ENCODE measurements around the gene CST3.
"Not testable (repeated sequence)": the region's sequence is repeated elsewhere in the genome, so short reads cannot be mapped to it uniquely, and the experiment has no call there.

Gene CST3

DNA sequence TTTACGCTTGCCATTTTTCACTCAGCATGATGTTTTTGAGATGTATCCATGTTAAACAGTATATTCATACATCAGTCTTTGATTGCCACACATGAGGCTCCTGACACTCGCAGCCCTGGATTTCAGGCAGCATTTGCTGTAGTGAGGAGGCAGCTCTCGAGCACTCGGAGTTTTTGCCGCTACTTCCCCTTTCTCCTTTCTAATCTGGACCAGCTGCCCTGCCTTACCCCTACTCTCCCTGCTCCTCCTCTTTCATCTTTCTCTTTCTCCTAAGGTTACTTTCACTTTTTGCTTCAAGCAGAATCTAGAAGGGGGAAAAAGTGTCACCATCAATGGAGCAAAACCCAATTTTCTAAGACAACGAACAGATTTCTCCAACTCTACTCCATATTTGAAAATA is 5.9 kb upstream of the CST3 start:
- DNase-seq (ENCODE audit: low spot score) = no peak

DNA sequence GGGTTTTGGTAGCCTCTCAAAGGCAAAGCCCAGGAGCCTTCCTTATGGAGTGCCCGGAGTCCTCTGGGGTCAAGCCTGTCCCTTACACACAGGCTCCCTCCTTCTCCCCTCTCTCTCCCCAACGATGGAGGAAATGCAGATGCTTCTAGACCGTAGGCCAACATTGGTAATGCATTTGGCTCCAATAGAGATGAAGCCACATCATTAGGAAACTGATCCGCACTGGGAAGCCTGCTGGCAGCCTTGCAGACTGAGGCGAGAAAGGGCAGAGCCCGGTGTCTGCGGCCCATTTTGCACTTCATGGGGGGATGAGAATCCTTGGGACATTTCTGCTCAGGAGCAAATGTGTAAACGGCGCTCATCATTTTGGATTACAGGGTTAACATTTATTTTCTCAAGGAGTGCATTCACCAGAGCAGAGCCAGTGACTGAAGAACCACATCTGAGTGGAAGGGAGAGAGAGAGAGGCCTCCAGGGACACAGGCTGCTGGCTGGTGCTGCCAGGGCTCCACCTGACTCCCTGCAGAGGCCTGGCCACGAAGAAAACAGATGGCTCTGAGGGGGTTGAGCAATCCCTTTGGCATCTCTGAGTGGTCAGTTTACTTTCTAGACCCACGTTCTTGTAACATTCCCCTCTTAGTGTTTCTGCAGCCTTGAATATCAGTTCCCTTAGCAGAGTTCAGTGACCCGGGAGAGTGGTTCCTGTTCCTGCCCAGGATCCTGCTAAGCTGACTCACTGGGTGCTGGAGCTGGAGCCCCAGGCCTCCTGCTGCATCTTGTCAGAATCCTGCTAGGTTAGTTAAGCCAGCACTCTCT is 4.4 kb upstream of the CST3 start:
- no peak for DNase-seq (ENCODE audit: low spot score)

DNA sequence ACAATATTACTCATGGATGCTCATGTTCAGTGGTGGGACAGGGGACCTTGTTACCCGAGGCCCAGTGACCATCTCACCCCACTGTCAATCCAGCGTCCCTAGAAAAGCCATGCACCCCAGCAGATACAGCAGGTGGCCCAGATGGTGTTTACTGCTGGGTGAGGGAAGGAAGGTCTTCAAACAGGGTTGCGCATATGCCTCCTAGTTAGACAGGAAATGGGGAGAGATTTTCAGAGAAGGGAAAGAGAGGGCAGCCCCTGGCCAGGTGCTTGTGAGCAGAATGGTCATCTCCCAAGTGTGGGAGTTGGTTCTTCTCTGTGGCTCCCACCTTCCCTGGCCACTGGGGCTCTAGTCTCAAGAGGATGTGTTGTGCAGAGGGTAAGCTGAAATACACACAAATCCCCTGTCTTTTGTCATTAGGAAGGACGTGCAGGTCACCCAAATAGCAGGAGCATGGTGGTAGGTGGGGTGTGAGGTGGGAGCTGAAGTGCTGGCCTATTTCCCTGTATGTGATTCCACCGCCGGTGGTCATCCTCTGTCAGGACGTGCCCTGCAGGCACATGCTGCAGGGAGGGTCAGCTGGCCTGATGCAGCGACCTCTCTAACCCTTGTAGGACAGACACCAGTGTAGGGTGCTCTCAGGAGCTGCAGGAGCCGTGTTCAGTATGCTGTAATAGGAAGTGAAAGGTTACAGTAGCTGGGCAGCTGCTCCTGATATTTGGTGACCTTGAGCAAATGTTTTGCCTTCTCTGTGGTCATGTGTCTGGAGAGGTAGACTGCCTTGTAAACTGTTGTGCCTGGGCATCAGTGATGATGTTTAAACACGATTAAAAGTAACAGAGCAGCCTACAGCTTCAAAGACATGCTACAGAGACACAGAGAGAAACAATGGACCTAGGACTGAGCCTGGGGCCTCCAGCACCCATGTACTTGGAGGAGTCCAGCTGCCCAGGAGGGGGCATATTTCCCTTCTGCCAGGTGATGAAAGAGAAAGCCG is 3.2 kb upstream of the CST3 start:
- DNase-seq (ENCODE audit: low spot score) = no peak

DNA sequence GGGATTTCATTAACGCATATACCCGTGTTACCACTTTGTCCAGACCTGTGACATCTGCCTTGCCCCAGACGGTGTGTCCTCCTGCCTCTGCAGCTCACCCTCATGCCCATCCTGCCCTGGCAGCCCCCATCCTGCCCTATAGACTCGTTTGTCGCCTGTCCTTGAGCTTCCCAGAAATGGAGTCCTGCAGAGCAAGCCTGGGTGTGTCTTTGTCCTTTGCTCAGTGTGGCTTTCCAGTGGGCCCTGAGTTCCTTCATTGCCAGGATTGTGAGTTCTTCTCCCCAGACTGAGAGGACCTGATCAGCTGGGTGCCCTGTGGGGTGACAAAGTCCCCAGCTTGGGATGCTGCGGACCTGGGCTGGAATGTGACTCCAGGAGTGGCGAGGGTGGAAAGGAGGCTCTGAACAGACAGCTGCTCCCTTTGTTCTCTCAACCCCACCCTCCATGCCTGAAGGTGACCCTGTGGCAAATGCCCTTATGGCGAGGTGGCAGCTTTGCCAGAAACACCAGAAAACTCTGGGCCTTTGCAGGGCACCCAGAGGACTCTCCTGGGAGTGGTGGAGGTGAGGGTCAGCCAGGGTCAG is 2.4 kb upstream of the CST3 start:
- no peak for DNase-seq (ENCODE audit: low spot score)

DNA sequence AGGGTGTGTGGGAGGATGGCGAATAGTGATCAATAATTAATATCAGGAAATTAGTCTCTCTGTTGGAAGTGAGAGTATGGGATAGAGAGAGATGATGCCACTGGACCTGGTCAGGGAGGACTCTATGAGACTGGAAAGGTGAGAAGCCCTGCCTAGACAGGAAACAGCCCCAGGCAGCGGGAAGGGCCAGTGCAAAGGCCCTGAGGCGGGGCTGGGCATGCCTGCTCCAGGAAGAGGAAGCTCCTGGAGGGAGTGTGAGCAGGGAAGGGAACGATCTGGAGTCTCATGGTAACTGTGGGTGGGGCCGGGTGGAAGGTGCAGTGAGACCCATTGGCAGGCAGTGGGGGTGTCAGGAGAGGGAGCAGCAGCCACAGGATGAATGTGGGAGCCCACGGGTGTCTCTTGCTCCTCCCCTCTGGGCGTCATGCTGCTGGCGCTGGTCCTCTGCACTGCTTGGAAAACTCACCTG is 1.8 kb upstream of the CST3 start:
- DNase-seq (ENCODE audit: low spot score) = no peak

DNA sequence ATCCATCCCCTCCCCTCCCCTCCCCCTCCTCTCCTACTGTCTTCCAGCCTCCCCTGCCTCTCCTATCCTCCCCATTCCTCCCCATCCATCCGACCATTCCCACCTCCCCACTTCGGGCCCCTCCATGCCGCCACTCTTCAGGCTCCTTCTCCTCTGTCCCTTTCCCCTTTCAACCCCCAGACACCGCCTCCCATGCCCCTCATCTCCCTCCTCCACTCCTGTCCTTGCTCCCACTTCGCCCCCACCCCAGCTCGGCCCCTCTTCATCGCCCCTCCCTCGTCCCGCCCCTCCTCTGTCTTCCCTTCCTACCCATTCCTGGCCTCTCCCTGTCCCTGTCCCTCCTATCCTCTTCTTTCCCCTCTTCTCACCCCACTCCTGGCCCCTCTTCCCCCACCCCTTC is 554 bp upstream of the CST3 start:
- no peak for DNase-seq (ENCODE audit: low spot score)

DNA sequence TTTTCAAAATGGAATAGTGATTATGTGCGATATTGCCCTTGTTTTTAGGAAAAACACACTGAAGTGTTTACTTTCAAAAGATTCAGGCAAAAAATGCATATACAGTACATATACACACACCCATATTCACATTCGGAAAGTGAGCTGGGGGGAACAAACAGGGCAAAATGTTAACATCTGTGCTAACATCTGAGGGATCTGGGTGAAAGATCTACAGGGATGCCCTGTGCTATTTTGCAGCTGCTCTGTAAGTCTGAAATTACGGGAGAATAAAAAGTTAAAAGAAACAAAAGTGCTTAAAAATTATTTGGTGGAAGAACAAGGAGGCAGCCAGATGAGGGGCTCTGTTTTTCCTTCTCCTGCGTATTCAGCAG is 860 bp downstream of the CST3 start:
- no peak for DNase-seq (ENCODE audit: low spot score)

DNA sequence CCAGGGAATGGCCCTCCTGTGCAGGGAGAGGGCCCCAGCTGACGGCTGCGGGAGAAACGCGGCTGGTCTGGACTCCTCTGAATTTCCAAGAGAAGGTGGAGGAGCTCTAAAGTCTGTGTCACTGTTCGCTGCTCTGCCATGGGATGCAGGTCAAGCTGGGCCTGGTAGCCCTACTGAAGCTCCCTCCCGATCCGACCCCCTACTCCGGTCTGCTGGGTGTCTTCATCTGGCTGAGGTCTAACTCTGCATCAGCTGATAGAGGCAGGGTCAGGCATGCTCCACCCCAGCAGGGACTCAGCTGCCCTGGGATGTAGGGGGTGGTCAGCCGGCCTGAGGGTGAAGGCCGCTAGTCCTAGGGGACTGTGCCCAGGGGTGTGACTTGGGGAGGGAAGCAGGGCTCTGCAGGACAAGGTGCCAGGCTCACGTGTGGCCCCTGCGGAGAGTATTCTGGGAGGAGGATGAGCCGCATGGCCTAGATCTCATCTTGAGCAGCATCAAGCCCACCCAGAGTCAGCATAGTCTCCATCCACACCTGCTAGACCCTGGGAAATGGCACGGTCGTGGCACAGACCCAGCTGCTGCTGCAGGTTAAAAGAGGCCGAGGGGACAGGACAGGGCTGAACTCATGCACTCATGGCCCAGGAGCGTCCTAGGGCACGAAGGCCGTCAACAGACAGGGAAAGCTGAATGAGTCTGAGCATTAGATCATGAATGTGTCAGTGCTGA is 1.4 kb downstream of the CST3 start:
- no peak for DNase-seq (ENCODE audit: low spot score)

DNA sequence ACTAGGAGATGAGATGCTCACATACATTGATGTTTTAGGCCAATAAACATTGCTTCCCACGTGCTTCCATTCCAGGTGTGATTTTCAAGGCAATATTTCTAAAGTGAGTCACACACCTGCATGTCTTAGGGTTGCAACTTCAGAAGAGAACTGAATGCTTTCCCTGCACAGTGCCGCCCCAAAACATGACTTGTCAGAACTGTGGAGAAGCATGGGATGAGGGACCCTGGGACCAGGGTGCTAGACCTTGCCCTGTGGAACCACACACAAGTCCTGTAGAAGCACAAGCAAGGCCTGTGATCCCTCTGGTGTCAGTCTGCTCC is 2.0 kb downstream of the CST3 start:
- DNase-seq (ENCODE audit: low spot score) = not testable (repeated sequence)

DNA sequence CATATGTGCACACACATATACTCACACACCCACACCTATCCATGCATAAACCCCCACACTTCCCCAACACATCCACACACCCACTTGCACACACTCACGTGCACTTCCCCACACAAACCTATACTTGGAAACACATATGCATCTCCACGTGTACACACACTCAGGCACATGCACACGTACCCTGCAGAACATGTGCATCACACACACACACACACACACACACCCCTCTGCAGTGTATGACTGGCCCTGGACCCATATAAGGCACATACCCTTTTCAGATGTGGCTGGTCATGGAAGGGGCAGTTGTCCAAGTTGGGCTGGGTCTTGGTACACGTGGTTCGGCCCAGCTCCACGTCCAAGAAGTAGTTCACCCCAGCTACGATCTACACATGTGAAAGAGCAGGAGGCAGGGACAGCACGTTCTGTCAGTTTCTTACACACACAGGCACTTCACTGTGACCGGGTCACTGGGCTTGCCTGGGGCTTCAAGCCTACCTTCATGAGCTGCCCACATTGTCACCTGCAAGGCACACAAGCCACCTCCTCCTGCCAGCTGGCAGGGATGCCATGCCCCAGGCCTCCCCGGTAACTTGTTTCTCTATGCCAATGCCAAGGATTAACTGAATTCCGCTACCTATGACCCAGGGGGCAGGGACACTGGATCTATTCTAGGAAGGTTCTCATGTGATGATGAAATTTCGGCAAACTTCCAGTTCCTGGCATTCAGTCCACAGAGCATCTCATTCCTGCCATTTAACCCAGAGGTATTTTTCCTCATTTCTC is 2.6 kb downstream of the CST3 start:
- DNase-seq (ENCODE audit: low spot score) = no peak

DNA sequence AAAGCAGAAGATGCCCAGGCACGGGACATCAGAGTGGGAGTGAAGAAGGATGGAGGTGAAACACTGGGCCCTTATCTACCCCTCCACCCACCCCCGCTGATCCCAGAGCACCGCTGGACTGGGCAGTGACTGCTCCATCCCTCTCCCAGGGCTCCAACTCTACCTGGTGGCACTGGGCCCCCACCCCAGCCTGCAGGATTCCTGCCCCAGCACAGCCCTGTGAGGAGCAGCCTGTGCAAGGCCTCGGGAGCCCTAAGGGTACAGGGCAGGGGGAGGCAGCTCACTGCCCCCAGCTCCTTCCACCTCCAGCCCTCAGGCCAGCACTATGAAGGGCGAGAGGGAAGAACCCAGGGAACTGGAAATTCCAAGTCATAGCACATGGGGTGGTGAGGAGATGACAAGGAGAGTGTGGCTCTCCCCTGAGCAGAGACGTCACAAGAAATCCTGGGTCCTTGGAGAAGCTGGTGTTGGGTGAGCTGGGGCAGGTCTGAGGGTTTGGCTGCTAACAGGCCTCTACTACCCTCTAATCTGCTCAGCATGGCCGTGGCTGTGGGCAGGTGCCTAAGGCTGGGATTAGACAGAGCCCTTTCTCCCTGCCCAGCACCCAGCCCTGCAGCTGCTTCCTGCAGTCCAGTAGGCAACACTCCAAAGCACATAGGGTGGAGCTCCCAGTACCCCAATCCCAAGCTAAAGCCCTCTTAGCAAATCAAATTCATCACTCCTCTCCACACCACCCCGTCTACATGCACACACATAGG is 3.5 kb downstream of the CST3 start:
- DNase-seq (ENCODE audit: low spot score) = no peak

DNA sequence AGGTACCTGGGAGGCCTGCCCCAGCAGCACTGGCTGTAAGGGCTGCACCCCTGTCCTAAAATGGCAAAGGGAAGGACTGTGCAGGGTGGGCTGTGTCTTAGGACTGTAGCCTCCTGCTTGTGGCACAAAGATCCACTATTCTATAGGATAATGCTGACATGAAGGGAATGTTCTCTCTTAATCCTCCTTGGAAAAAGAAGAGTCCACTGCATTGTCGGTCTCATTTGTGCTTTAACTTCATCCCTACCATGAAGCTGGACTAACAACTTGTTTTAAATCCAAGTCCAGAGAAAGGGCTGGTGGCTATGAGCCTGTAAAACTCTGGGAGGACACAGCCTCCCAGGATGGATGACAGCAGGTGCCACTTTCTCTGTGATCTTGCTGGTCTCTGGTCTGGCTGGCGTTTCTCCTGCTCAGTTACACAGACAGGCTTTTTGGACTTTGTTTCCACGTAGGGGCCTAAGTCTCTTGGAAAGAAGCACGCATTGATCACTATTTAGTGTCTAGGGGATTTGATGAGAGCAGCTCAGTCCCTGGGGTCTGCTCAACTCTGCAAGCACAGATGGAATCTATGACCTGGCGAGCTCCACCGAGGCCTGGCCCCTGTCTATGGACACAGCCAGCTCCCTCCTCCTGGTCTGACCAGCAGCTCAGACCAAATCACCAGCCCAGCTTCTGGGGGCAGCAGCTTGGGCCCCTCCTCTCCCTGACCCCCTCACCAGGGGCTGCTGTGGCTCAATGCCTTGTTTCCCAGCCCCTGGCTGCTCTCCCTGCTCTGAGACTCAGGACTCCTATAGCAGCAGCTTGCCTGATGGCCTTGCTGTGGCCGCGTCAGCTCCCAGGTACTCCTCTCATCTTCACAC is 4.8 kb downstream of the CST3 start:
- DNase-seq (ENCODE audit: low spot score) = no peak

DNA sequence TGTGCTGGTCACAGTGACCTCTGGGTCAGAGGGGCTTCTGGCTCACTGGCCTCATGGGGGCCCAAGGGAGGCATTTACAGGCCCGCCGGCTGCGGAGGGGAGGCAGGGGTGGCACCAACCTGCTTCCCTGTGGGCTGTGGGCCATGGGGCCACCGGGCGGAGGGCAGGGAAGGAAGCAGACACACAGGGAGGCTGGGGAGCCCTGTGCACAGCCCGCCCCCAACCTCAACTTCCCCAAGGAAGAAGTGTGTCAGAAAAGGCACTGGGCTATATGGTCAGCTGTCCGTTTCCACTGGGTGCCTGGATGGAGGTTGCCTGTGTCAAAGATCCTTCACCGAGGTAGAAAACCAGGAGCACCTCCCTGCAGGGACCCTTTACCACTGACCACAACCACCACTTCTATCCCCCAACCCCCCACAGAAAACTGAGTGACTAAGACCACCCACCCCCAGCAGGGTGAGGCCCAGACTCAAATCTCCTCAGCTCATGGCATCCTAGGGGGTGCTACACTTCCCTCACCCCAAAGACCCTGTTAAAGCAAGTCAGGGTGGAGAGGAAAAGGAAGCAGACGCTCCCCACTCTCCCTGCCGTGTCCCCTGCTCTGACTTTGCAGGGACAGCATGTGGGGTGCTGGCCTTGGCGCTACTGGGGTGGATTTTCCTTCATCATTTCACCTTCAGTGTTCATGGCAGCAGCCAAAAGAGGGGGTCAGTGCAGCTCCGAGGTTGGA is 5.6 kb downstream of the CST3 start:
- DNase-seq (ENCODE audit: low spot score) = no peak

DNA sequence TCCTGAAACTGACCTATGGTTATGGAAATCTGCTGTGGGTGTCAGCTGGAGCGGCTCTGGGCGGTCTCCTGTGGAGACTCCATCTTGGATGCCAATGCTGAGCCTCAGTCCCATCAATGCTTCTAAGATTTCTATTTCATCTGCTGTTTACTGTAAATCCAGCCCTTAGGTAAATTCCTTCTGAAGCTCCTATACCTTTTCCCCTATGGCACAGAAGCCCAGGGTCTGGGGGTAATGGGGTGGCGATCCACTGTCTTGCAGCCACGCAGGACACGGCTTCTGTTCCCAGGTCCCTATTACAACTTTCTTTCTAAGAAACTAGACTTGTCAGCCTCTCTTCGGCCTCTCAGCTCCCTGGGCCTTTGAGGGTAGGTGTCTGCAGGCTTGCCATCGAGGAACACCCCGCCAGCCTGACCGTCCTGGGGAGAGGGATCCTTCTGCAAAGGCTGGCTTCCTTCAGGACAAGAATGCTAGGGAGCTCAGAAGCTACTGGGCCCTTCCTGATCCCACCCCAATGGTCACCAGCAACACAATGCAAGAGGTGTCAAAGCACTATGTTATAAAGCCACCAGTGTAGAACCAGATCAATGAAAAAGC is 6.4 kb downstream of the CST3 start:
- DNase-seq (ENCODE audit: low spot score) = no peak

DNA sequence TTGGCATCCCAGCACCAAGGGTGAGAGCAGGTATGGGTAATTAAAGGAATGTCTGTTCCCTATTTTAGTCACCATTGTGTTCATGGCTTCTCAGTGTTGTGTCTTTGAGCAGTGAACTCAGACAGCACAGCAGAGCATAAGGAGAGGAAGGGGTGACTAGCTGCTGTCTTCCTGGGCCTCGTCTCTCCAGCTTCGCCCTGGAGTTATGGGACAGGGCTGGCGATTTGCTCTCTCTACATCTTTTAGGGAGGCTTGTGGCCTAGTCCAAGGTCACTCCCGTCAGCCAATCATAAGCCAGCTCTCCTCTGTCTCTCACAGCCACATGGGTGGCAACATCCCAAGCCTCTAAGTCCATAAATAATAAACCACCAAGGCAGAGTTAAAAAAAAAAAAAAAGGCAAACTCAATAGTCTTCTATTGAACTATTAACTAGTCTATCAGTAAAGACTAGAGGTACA is 7.3 kb downstream of the CST3 start:
- no peak for DNase-seq (ENCODE audit: low spot score)

DNA sequence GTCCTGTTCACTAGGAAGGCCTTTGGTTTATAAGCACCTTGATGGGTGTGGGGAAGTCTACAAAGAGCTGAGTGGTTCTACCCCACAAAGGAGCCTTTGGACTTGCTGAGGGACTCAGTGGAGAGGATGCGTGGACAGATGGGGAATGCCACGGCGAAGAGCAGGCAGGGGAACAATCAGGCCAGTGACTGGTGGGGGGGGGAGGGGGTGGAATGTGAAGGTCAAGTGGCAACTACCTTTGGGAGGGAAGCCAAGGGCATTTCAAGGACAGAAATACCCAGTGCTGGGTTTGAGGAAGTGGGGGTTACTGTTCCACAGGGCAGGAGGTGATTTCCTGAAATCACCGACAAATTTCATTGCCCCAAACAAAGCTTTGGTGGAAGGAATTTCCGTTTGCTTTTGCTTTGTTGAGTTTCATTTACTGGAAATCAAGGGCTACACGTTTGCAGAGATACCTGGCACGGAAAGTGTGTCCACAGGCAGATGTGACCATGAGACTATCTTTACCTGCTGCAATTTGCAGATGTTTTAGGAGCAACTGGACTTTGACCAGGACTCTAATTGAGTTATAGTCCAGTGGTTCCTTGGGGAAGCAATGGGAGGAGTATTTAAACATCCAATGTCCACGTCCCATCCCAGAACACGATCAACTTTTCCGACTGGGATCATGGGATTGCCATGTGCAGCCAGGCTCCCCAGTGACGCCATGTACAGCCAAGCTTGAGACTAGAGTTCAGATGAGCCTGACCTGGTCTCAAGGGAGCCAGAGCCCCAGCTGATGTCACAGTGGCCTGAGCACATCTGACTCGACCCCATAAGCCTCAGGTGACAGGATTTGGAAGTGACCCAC is 8.0 kb downstream of the CST3 start:
- DNase-seq (ENCODE audit: low spot score) = no peak

DNA sequence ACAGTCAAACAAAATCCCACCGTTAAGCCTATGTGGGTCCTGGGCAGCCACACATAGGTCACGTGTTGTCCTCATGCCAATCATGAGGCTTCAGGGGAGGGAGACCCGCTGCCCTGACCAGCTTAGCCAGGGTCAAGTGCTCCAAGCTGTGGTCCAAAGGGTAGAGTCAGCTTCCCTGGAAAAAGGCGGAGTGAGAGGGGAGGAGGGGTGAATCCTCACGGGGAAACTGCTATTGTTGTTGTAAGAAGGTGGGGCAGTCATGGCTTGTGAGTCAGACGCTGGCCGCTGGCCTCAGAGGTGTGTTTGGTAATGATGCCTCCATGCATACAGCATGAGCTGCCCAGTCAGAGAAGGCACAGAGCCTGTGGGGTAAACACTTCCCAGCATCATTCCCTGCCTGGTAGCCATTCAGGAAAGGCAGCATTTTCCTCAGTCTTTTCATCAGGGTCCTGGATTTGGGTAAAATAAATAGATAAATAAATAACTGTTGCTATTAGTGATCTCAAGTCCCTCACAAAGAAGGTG is 8.7 kb downstream of the CST3 start:
- DNase-seq (ENCODE audit: low spot score) = no peak

All from hematopoietic multipotent progenitor cell treated with erythropoietin and hydrocortisone succinate and interleukin-3 and kit ligand, for 17 days (in vitro differentiated cells).